ENCODE measurements around the gene MXRA8.

Gene MXRA8

DNA sequence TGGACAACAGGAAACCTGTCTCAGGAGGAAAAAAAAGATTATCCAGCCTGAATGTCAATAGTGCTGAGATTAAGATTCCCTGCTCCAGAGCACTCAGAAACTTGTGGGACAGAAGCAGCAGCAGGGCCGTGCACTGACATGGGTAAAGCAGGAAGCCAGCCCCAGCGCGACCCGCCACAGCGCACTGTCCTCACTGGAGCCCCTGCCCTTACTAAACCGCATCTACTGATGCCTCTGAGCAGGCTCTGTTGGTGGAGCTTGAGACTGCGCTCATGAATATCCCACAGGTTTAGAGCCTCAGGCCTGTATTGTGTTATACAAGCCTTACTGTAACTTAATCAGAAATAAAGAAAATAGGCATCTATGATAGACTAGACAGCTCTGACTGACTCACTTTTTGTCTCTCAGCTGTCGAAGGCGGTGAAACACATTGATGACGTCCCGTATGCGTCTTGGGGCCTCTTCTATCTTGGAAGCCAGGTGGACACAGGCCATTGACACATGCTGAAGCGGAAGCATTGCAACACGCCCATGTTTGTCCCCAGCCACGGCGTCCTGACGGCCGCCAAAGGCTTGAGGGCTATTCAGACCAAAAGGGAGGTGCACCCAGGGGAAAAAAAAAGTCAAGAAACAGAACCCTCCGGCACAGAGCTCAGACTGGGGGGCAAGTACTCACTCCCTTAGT, 39.6 kb upstream of the MXRA8 start:
- no peaks in the 10 kb centered on the region for H3K9me3 ChIP-seq (replicated peaks in 1 of 11)
- peak overlapping the region; percentile 83 to 98 (median 94) for H3K4me2 ChIP-seq
- peak overlapping the region; percentile 94 to 99 (median 97) for H3K9ac ChIP-seq
- H4K20me1 ChIP-seq, result peaks cover 15 to 89% (median 62%) of the 10 kb centered on the region in 11 experiments; a peak in 21 of 22 replicates
- no peak for TF ChIP-seq Cebpa-rat (IDR thresholded peaks at IDR 0.05)
- peaks cover 31 to 57% (median 40%) of the 10 kb centered on the region in 10 experiments for H3K4me1 ChIP-seq
- peak overlapping the region; percentile 87 to 97 (median 92); a peak in 21 of 22 replicates for H3K27ac ChIP-seq
- peaks cover 71 to 83% (median 78%) of the 10 kb centered on the region in 11 experiments for H3K36me3 ChIP-seq
- H3K4me3 ChIP-seq, result peak overlapping the region; percentile 83 to 100 (median 92)
- no peaks in the 10 kb centered on the region for H3K27me3 ChIP-seq

DNA sequence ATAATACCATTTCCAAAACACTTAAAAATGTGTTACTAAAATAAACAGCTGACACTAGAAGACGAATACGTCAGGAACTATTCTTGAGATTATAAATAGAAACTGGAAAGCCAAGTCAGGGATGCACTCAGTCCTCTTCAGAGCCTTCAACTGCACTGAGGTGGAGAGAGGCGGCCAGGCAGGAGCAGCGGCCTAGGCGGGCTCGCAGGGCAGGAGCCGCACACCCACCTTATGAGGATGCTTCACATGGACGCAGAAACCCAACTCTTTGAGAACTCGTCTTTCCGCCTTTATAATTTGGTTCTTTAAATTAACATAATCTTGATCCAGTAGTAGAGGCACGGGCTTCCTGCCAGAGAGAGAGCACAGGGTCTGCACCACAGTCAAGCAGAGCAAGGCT, 36.8 kb upstream of the MXRA8 start:
- Histone ChIP-seq H3K9me3 (replicated peaks in 1 of 11) (peaks cover 0 to 2% (median 0%) of the 10 kb centered on the region in 11 experiments; a peak in 2 of 22 replicates), H3K36me3 (peaks cover 76 to 84% (median 81%) of the 10 kb centered on the region in 11 experiments), H3K4me2 (no peak overlapping the region), H3K27ac (no peak overlapping the region), H3K4me1 (peaks cover 17 to 46% (median 30%) of the 10 kb centered on the region in 10 experiments), H3K27me3 (no peaks in the 10 kb centered on the region), H3K4me3 (no peak overlapping the region), H4K20me1 (peaks cover 29 to 87% (median 57%) of the 10 kb centered on the region in 11 experiments; a peak in 20 of 22 replicates), H3K9ac (peak overlapping the region in 3 of 11 experiments; percentile 2 to 18 (median 7); a peak in 4 of 22 replicates)
- TF ChIP-seq Cebpa-rat (IDR thresholded peaks at IDR 0.05), result no peak

DNA sequence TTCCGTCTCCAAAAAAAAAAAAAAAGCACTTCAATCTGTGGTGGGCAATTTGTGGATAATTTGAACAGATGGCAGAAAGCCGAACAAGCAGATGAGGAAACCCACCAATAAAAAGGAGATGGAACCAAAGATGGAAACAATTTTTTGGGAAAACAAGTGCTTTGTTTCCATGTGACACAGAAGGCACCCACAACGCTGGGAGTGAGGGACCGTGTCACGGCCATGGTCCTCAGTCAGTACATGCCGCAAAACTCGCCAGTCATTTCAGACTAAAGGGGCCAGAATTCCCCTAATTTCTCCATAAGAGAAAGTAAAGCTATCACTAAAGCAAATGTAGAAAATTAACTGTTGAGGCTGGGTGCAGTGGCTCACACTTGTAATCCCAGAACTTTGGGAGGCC, 35.8 kb upstream of the MXRA8 start:
- Histone ChIP-seq H3K4me2 (no peak overlapping the region), H3K9me3 (replicated peaks in 1 of 11) (peaks cover 0 to 5% (median 0%) of the 10 kb centered on the region in 11 experiments; a peak in 2 of 22 replicates), H3K4me3 (no peak overlapping the region), H3K4me1 (peaks cover 15 to 51% (median 31%) of the 10 kb centered on the region in 10 experiments), H3K27me3 (no peaks in the 10 kb centered on the region), H3K9ac (peak overlapping the region in 1 of 11 experiments; percentile 3; a peak in 1 of 22 replicates), H4K20me1 (peaks cover 29 to 91% (median 57%) of the 10 kb centered on the region in 11 experiments; a peak in 20 of 22 replicates), H3K36me3 (peaks cover 86 to 94% (median 92%) of the 10 kb centered on the region in 11 experiments), H3K27ac (no peak overlapping the region)
- TF ChIP-seq Cebpa-rat (IDR thresholded peaks at IDR 0.05), result no peak

DNA sequence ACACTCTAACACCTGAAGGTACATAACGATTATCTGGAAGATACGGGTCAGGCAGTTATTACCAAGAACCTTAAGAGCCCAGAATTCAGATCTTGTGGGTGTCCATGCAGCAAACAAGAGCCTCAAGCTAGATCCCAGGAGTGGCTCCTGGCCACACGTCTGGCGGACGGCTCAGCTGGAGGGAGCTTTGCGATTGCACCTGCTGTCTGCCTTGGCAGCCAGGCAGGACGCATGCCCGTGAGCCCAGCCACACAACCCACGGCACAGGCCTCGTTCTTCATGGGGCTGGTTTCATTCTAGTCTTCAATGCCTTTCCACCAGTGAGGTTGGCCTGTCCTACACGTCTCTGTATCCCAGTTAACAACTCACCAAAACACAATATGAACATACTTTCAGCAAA, 35.1 kb upstream of the MXRA8 start:
- peaks cover 93 to 100% (median 98%) of the 10 kb centered on the region in 11 experiments for H3K36me3 ChIP-seq
- H3K27ac ChIP-seq, result no peak overlapping the region
- TF ChIP-seq Cebpa-rat (IDR thresholded peaks at IDR 0.05), result no peak
- H3K9me3 ChIP-seq (replicated peaks in 1 of 11), result peaks cover 0 to 5% (median 0%) of the 10 kb centered on the region in 11 experiments; a peak in 2 of 22 replicates
- H3K27me3 ChIP-seq, result no peaks in the 10 kb centered on the region
- H3K9ac ChIP-seq, result peak overlapping the region in 2 of 11 experiments; percentile 0 to 25; a peak in 1 of 22 replicates
- no peak overlapping the region for H3K4me2 ChIP-seq
- peaks cover 29 to 91% (median 57%) of the 10 kb centered on the region in 11 experiments; a peak in 20 of 22 replicates for H4K20me1 ChIP-seq
- H3K4me3 ChIP-seq, result no peak overlapping the region
- H3K4me1 ChIP-seq, result peaks cover 15 to 51% (median 31%) of the 10 kb centered on the region in 10 experiments

DNA sequence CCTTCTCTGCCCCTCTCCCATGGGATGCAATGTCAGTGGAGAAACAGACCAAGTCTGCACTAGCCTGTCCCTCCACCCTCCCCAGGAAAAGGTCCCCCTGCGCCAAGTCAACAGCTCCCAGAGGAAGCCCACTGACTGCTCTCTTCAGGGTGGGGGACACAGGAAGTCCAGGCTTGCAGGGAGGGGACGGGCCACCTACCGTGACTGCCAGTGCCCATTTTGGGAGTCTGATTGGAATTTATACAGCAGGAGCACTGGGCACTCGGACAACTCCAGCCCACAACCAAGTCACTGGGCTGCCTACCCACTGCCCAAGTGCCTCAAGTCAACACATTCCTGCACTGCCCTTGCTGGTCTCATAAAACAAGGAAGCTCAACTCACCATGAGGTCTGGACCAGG, 34.7 kb upstream of the MXRA8 start:
- H3K36me3 ChIP-seq, result peaks cover 95 to 100% (median 100%) of the 10 kb centered on the region in 11 experiments
- peaks cover 12 to 49% (median 28%) of the 10 kb centered on the region in 10 experiments for H3K4me1 ChIP-seq
- no peaks in the 10 kb centered on the region for H3K27me3 ChIP-seq
- peak overlapping the region in 3 of 11 experiments; percentile 0 to 25 (median 0); a peak in 1 of 22 replicates for H3K9ac ChIP-seq
- TF ChIP-seq Cebpa-rat (IDR thresholded peaks at IDR 0.05), result no peak
- H4K20me1 ChIP-seq, result peaks cover 29 to 89% (median 57%) of the 10 kb centered on the region in 11 experiments; a peak in 20 of 22 replicates
- no peak overlapping the region for H3K27ac ChIP-seq
- H3K4me3 ChIP-seq, result no peak overlapping the region
- H3K9me3 ChIP-seq (replicated peaks in 1 of 11), result peaks cover 0 to 5% (median 0%) of the 10 kb centered on the region in 11 experiments; a peak in 2 of 22 replicates
- no peak overlapping the region for H3K4me2 ChIP-seq

DNA sequence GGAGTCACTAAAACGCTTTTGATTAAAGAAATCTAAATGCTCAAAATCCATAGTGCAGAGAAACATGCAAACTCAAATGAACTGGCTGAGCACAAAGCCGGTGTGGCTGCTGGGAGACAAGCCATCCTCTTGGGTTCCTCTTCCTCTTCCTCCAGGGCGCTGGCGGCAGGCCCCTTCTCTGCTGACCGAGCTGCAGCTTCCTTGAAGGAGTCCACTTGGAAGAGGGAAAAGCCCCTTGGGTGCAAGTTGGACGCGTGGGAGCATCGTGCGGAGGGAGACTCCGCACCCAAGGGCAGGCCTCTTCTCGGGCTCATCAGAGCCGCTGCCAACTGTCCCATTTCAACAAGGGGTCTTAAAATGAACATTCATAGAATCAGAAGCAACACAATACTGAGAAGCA, 32.9 kb upstream of the MXRA8 start:
- Histone ChIP-seq H3K4me2 (peak overlapping the region in 1 of 11 experiments; percentile 13; a peak in 2 of 22 replicates), H4K20me1 (peaks cover 29 to 98% (median 70%) of the 10 kb centered on the region in 11 experiments; a peak in 20 of 22 replicates), H3K9ac (0 out of 22 replicates have a peak overlapping the region, but pooled peaks of 1 of the 11 experiments have one; percentile 15), H3K9me3 (replicated peaks in 1 of 11) (peaks cover 0 to 5% (median 0%) of the 10 kb centered on the region in 11 experiments; a peak in 2 of 22 replicates), H3K4me1 (peaks cover 0 to 32% (median 16%) of the 10 kb centered on the region in 10 experiments; a peak in 14 of 20 replicates), H3K27me3 (no peaks in the 10 kb centered on the region), H3K36me3 (peaks cover 100% of the 10 kb centered on the region in 11 experiments), H3K27ac (no peak overlapping the region), H3K4me3 (no peak overlapping the region)
- TF ChIP-seq Cebpa-rat (IDR thresholded peaks at IDR 0.05), result no peak

DNA sequence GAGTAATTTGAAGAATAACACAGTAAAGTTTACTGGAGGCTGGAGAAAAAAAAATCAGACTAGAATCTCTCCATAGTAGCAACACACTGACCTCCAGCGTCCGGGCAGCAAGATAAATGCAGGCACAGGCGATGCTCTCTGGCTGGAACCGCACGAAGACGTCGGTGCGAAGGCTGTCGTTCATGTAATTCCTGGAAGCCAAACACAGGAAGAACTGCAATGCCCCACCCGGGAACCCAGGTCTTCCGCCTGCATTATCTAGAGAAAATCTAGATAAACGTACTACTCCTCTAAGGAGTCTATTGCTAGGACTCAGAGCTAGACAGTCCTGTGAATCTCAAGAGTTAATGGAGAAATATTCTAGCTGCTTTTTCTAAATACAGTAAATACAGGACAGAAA, 32.3 kb upstream of the MXRA8 start:
- Histone ChIP-seq H4K20me1 (peaks cover 26 to 98% (median 71%) of the 10 kb centered on the region in 11 experiments; a peak in 20 of 22 replicates), H3K4me3 (no peak overlapping the region), H3K36me3 (peaks cover 100% of the 10 kb centered on the region in 11 experiments), H3K9ac (no peak overlapping the region; a peak in 2 of 22 replicates), H3K9me3 (replicated peaks in 1 of 11) (peaks cover 0 to 5% (median 0%) of the 10 kb centered on the region in 11 experiments; a peak in 2 of 22 replicates), H3K27ac (no peak overlapping the region), H3K4me2 (peak overlapping the region in 2 of 11 experiments; percentile 13 to 55; a peak in 3 of 22 replicates), H3K27me3 (no peaks in the 10 kb centered on the region), H3K4me1 (peaks cover 0 to 26% (median 14%) of the 10 kb centered on the region in 10 experiments; a peak in 14 of 20 replicates)
- no peak for TF ChIP-seq Cebpa-rat (IDR thresholded peaks at IDR 0.05)

DNA sequence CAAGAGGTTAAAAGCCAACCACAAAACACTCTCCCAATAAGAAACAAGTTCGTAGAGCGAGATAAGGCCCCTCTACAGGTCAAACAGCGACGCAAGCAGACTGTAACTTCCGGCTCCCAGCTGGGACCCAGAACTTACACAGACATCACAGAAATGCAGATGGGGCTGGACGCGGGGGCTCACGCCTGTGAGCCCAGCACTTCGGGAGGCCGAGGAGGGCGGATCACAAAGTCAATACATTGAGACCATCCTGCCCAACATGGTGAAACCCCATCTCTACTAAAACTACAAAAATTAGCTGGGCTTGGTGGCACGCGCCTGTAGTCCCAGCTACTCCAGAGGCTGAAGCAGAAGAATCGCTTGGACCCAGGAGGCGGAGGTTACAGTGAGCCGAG, 29.7 kb upstream of the MXRA8 start:
- Histone ChIP-seq H3K4me2 (no peak overlapping the region), H3K9me3 (replicated peaks in 1 of 11) (peaks cover 0 to 5% (median 0%) of the 10 kb centered on the region in 11 experiments; a peak in 2 of 22 replicates), H3K4me3 (no peak overlapping the region), H3K27me3 (no peaks in the 10 kb centered on the region), H3K27ac (no peak overlapping the region), H4K20me1 (peaks cover 18 to 98% (median 61%) of the 10 kb centered on the region in 11 experiments; a peak in 20 of 22 replicates), H3K4me1 (peaks cover 0 to 29% (median 18%) of the 10 kb centered on the region in 10 experiments; a peak in 14 of 20 replicates), H3K9ac (no peak overlapping the region), H3K36me3 (peaks cover 87 to 100% (median 98%) of the 10 kb centered on the region in 11 experiments)
- TF ChIP-seq Cebpa-rat (IDR thresholded peaks at IDR 0.05), result no peak
